Midbrain (tissue), 1 donor: Measurements from ENCODE around the gene NPAT.
A peak's percentile ranks its signal among the peaks of the same experiment; 100 is the strongest.

Experiments used
- DNase-seq: peaks from one replicate; lab custom pipeline; 2025; lab: John Stamatoyannopoulos, UW

NPAT gene

DNA sequence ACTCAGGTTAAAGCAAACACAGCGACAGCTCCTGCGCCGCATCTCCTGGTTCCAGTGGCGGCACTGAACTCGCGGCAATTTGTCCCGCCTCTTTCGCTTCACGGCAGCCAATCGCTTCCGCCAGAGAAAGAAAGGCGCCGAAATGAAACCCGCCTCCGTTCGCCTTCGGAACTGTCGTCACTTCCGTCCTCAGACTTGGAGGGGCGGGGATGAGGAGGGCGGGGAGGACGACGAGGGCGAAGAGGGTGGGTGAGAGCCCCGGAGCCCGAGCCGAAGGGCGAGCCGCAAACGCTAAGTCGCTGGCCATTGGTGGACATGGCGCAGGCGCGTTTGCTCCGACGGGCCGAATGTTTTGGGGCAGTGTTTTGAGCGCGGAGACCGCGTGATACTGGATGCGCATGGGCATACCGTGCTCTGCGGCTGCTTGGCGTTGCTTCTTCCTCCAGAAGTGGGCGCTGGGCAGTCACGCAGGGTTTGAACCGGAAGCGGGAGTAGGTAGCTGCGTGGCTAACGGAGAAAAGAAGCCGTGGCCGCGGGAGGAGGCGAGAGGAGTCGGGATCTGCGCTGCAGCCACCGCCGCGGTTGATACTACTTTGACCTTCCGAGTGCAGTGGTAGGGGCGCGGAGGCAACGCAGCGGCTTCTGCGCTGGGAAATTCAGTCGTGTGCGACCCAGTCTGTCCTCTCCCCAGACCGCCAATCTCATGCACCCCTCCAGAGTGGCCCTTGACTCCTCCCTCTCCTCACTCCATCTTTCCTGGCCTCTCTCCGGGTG lies at the start of gene NPAT, which contains the start of gene ATM:
Gene NPAT, minus strand, starts transcription at position 65 of the 774 bp plus-strand sequence. CDS start 102 bp downstream, outside the sequence.
Gene ATM, plus strand, starts transcription at position 494 of the 774 bp plus-strand sequence. CDS start 4,558 bp downstream, outside the sequence.
- DNase-seq = peak; percentile 100

DNA sequence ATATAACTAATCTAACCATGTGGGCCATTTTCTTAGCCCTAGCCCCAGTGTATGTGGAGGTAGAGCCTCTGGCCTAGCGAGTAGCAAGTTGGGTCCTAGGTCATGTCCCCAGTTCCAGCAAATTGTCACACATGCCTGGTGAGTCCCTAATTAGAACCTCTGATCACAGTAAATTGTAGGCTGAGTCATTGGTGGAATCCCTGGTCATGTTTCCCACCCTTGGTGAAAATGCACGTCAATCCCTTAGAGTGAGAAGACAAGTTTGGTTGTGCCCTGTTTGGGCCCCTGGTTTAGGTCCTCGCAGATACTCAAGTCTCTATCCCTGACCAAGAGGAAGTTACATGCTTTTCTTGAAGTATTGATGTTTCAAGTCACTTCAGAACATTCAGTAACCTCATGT lies 47.1 kb upstream of the NPAT start:
- DNase-seq = no peak

GRCh38 chr11:108253176-108253575 lies 30.7 kb upstream of the NPAT start:
- no peak for DNase-seq

- DNase-seq = no peak
These were observed 24.4 kb upstream of the NPAT start for GRCh38 chr11:108246885-108247284.

- no peak for DNase-seq
These were observed 23.9 kb upstream of the NPAT start for GRCh38 chr11:108246308-108246707.

DNA sequence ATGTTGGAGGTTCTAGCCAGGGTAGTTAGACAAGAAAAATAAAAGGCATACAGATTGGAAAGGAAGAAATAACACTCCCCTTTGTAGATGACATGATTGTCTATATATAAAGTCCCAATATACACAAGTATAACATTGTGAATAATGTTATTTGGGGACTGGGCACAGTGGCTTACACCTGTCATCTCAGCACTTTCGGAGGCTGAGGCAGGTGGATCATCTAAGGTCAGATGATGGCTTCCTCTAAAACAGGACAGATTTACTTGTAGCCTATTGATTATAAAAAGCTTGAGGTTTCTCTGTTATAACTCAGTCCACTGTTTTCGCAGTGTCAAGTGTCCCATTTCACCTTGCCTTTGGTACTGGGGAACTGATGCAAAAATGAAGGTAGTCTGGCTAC lies 20.0 kb upstream of the NPAT start:
- DNase-seq = no peak

DNA sequence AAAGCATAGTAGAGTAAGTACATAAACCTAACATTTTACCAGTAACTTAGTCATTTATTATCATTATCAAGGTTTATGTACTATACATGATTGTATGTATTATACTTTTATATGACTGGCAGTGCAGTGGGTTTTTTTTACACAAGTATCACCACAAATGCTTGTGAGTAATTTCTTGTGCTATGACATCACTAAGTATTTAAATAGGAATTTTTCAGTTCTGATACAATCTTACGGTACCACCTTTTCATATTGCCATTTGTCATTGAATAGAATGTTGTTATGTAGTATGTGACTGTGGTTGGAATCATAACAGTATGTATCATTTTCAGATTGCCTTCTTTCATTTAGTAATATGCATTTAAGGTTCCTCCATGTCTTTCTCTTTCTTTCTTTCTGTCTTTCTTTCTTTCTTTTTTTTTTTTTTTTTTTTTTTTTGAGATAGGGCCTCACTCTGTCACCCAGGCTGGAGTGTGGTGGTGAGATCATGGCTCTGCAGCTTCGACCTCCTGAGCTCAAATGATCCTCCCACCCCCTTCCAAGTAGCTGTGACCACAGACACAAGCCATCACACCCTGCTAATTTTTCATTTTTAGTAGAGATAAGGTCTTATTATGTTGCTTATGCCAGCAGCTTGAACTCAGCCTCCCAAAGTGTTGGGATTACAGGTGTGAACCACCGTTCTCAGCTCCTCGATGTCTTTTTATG lies 19.0 kb upstream of the NPAT start:
- DNase-seq = no peak

DNA sequence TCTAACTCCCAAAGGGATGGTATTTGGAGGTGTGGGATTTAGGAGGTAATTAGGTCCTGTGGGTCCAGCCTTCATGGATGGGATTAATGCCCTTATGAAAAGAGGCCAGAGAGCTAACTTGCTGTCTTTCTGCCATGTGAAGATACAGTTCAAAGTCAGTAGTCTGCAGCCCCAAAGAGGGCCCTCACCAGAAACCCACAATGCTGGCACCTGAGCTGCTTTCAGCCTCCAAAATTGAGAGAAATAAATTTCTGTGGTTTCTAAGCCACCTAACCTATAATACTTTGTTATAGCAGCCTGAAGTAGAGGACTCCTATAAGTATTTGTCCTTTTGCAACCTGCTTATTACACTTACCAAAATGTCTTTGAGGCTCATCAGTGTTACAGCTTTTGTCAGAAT lies 16.6 kb upstream of the NPAT start:
- no peak for DNase-seq

- no peak for DNase-seq
These were observed 14.6 kb upstream of the NPAT start for GRCh38 chr11:108237058-108237481.

- DNase-seq = no peak
These were observed 13.2 kb upstream of the NPAT start for GRCh38 chr11:108235633-108236032.

- no peak for DNase-seq
These were observed 12.8 kb upstream of the NPAT start for GRCh38 chr11:108235192-108235591.

DNA sequence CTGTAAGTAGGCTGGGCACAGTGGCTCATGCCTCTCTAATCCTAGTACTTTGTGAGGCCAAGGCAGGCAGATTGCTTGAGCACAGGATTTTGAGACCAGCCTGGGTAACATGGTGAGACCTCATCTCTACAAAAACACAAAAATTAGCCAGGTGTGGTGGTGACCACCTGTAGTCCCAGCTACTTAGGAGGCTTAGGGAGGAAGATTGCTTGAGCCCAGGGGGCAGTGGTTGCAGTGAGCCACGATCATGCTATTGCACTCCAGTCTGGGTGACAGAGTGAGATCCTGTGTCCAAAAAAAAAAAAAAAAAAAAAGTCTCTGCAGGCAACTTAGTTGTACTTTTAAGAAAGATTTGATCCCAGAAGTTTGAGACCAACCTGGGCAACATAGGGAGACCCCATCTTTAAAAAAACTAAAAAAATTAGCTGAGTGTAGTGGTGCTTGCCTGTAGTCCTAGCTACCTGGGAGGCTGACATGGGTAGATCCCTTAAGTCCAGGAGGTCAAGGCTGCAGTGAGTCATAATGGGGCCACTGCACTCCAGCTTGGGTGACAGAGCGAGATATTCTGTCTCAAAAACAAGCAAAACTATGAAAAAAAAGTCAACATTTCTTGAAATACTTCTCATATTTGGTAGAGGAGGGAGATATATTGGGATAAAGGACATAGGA lies 11.0 kb upstream of the NPAT start:
- DNase-seq = no peak

- DNase-seq = no peak
These were observed 5.8 kb upstream of the NPAT start for GRCh38 chr11:108228251-108228650.

GRCh38 chr11:108226036-108226435 lies 3.6 kb upstream of the NPAT start:
- no peak for DNase-seq

- no peak for DNase-seq
These were observed 2.7 kb upstream of the NPAT start for GRCh38 chr11:108224911-108225786.

DNA sequence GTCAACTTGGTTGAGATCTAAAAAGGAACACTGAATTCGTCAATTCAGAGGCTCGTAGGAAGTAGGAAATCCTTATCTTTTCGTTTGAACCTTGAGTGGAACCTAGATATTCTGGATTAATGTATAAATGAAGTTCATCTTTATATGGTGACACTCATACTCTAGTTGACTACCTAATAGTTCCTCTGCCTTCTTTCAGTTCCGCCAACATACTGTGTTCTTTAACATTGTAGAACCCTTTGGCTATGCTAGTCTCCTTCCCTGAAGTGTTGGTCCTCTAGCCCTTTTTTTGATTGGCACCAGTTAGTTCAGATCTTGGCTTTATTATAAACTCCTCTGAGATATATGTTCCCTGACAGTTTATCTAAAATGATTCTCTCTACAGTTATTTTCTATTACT lies 1.9 kb upstream of the NPAT start:
- DNase-seq = no peak

- DNase-seq = no peak
These were observed 1.1 kb upstream of the NPAT start for GRCh38 chr11:108223348-108224149.

- no peak for DNase-seq
These were observed 396 bp downstream of the NPAT start for GRCh38 chr11:108221911-108222573.

- DNase-seq = no peak
These were observed 1.1 kb downstream of the NPAT start for GRCh38 chr11:108221371-108221770.

DNA sequence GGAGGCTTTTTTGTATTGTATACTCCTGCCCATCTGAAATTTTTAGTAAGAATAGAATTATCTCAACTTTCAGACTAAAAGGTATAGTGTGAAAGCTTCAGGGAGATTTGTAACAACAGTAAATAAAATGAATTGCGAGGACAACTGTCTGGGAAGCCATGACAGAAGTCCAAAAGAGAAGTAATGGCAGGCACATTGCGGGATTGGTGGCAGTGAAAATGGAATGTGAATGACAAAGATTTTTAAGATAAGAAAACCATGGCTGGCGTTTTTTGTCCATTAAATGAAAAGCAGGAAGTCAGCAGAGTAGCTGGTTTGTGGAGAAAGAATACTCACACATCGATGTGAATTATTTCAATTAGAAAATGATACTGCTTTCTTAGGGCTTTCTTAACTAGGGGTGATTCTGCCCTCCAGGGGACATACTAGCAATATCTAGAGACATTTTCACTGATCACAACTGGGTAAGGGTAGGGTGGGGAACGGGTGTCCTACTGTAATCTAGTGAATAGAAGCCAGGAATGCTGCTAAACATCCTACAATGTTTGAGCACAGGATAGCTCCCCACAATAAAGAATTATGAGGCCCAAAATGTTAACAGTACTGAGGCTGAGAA lies 1.6 kb downstream of the NPAT start:
- DNase-seq = no peak
